H9 (cell line): Measurements from ENCODE around the gene SRD5A2. TPM values are rescaled to one million over a fixed set of nuclear protein-coding genes. Genes with fewer than 3 reads are reported as not detected.

ENCODE experiments used
- DNase-seq: peaks from one replicate; pipeline ENCODE4 v3.0.0-alpha.2; 2017
- H2AFZ ChIP-seq: one replicate; pipeline ENCODE4 v1.6.1; 2013; ENCODE audit warnings: mild to moderate bottlenecking, low read length, control low read depth, moderate library complexity
- H2AK5ac ChIP-seq: 2 replicates; pipeline ENCODE4 v1.6.1; 2013; ENCODE audit warnings: low read length, control low read depth, mixed read lengths; ENCODE audit not compliant: insufficient read length
- H2BK120ac ChIP-seq: one replicate; pipeline ENCODE4 v1.6.1; 2013; ENCODE audit warnings: low read depth, mild to moderate bottlenecking, low read length, control low read depth, inconsistent platforms; ENCODE audit not compliant: poor library complexity, severe bottlenecking
- H2BK12ac ChIP-seq: 2 replicates; pipeline ENCODE4 v1.6.1; 2013; ENCODE audit warnings: low read length, control low read depth, mixed read lengths, low read depth; ENCODE audit not compliant: insufficient read length
- H2BK15ac ChIP-seq: 2 replicates; pipeline ENCODE4 v1.6.1; 2013; ENCODE audit warnings: low read depth, low read length, control low read depth
- H2BK20ac ChIP-seq: one replicate; pipeline ENCODE4 v1.6.1; 2013; ENCODE audit warnings: low read depth, mild to moderate bottlenecking, low read length, control low read depth, inconsistent platforms; ENCODE audit not compliant: poor library complexity, severe bottlenecking
- H2BK5ac ChIP-seq: 2 replicates; pipeline ENCODE4 v1.6.1; 2013; ENCODE audit warnings: low read length, control low read depth, mixed read lengths; ENCODE audit not compliant: insufficient read length
- H3K14ac ChIP-seq: 2 replicates; pipeline ENCODE4 v1.6.1; 2013; ENCODE audit warnings: low read length, control low read depth; ENCODE audit not compliant: insufficient read depth
- H3K18ac ChIP-seq: 2 replicates; pipeline ENCODE4 v1.6.1; 2013; ENCODE audit warnings: low read depth, mild to moderate bottlenecking, mixed read lengths, low read length, control low read depth; ENCODE audit not compliant: insufficient read length
- H3K23ac ChIP-seq: 2 replicates; pipeline ENCODE4 v1.6.1; 2013; ENCODE audit warnings: low read length, control low read depth, mixed read lengths, low read depth; ENCODE audit not compliant: insufficient read length
- H3K23me2 ChIP-seq: 2 replicates; pipeline ENCODE4 v1.6.1; 2013; ENCODE audit warnings: low read depth, mild to moderate bottlenecking, mixed read lengths, low read length, control low read depth; ENCODE audit not compliant: insufficient read length, poor library complexity, severe bottlenecking
- H3K27ac ChIP-seq: 2 replicates; pipeline ENCODE4 v1.5.1; 2013; ENCODE audit warnings: low read length, control low read depth, mixed read lengths, low read depth; ENCODE audit not compliant: insufficient read length
- H3K27me3 ChIP-seq: 2 replicates; pipeline ENCODE4 v1.6.1; 2013; ENCODE audit warnings: low read length, control low read depth, inconsistent platforms; ENCODE audit not compliant: insufficient read depth
- H3K4ac ChIP-seq: 2 replicates; pipeline ENCODE4 v1.6.1; 2013; ENCODE audit warnings: low read depth, mild to moderate bottlenecking, control low read depth, inconsistent platforms, low read length, moderate library complexity
- H3K4me1 ChIP-seq: 2 replicates; pipeline ENCODE4 v1.6.1; 2013; ENCODE audit warnings: low read length, control low read depth, inconsistent platforms; ENCODE audit not compliant: insufficient read depth
- H3K4me2 ChIP-seq: 2 replicates; pipeline ENCODE4 v1.6.1; 2013; ENCODE audit warnings: low read length, control low read depth, mixed read lengths; ENCODE audit not compliant: insufficient read length, insufficient read depth
- H3K56ac ChIP-seq: 2 replicates; pipeline ENCODE4 v1.6.1; 2013; ENCODE audit warnings: low read depth, mild to moderate bottlenecking, mixed read lengths, low read length, control low read depth; ENCODE audit not compliant: insufficient read length
- H3K79me1 ChIP-seq: 2 replicates; pipeline ENCODE4 v1.6.1; 2013; ENCODE audit warnings: low read depth, mild to moderate bottlenecking, moderate library complexity, low read length, control low read depth, inconsistent platforms; ENCODE audit not compliant: insufficient read depth, poor library complexity, severe bottlenecking
- H3K79me2 ChIP-seq: 2 replicates; pipeline ENCODE4 v1.6.1; 2013; ENCODE audit warnings: low read length, control low read depth, inconsistent platforms; ENCODE audit not compliant: insufficient read depth
- H3K9ac ChIP-seq: 2 replicates; pipeline ENCODE4 v1.6.1; 2013; ENCODE audit warnings: low read length, control low read depth, mixed read lengths; ENCODE audit not compliant: insufficient read length; ENCODE audit errors: extremely low read depth
- H3K9me3 ChIP-seq: one replicate; pipeline ENCODE4 v1.6.1; 2013; ENCODE audit warnings: low read depth, low read length, inconsistent platforms; ENCODE audit not compliant: control insufficient read depth
- H3T11ph ChIP-seq: one replicate; pipeline ENCODE4 v1.6.1; 2013; ENCODE audit warnings: mild to moderate bottlenecking, low read length, control low read depth, inconsistent platforms
- H4K20me1 ChIP-seq: one replicate; pipeline ENCODE4 v1.6.1; 2013; ENCODE audit not compliant: control insufficient read depth, insufficient read length, insufficient read depth
- H4K5ac ChIP-seq: 2 replicates; pipeline ENCODE4 v1.6.1; 2013; ENCODE audit warnings: low read depth, mild to moderate bottlenecking, mixed read lengths, low read length, control low read depth; ENCODE audit not compliant: insufficient read length
- H4K8ac ChIP-seq: replicated peaks from 2 replicates; pipeline ENCODE4 v1.6.1; 2013; ENCODE audit warnings: low read length, control low read depth, mixed read lengths, low read depth; ENCODE audit not compliant: insufficient read length
- H4K91ac ChIP-seq: 2 replicates; pipeline ENCODE4 v1.6.1; 2013; ENCODE audit warnings: low read depth, mild to moderate bottlenecking, moderate library complexity, mixed read lengths, low read length, control low read depth; ENCODE audit not compliant: insufficient read length
- H3K27ac Mint-ChIP-seq, 3 experiments: 2 replicates in 2 of 3; 3 replicates in 1 of 3; pipeline ENCODE4 v1.8.0; 2020 to 2021; ENCODE audit warnings: mixed read lengths in 3 of 3, mild to moderate bottlenecking in 1 of 3, moderate library complexity in 1 of 3
- H3K27me3 Mint-ChIP-seq: 2 replicates; pipeline ENCODE4 v1.8.0; 2021; ENCODE audit warnings: low read depth, mild to moderate bottlenecking, moderate library complexity, mixed read lengths
- H3K36me3 Mint-ChIP-seq, 3 experiments: 2 replicates in 2 of 3; 3 replicates in 1 of 3; pipeline ENCODE4 v1.8.0; 2020 to 2021; ENCODE audit warnings: low read depth in 3 of 3, mixed read lengths in 3 of 3; ENCODE audit not compliant: insufficient read depth in 1 of 3
- H3K4me1 Mint-ChIP-seq, 2 experiments: 2 replicates each; pipeline ENCODE4 v1.8.0; 2020; ENCODE audit warnings: mixed read lengths in 2 of 2
- H3K4me3 Mint-ChIP-seq, 2 experiments: 2 replicates in 1 of 2; 3 replicates in 1 of 2; pipeline ENCODE4 v1.8.0; 2020 to 2021; ENCODE audit warnings: mild to moderate bottlenecking in 2 of 2, mixed read lengths in 2 of 2, moderate library complexity in 1 of 2
- H3K9me3 Mint-ChIP-seq, 2 experiments: 2 replicates in 1 of 2; 3 replicates in 1 of 2; pipeline ENCODE4 v1.8.0; 2020; ENCODE audit warnings: mild to moderate bottlenecking in 2 of 2, mixed read lengths in 2 of 2, moderate library complexity in 1 of 2
- CTCF ChIP-seq: fragments of 200-600 bp; sonication (generic); conservative IDR thresholded peaks from 3 replicates; pipeline ENCODE4 v1.8.0; 2021; ENCODE audit warnings: antibody characterized with exemption, mild to moderate bottlenecking
- total RNA-seq: library from RNA; stranded (reverse); gene quantifications from 2 replicates; pipeline ENCODE4 v1.2.1, GENCODE V29; 2021

Gene SRD5A2
- total RNA-seq, 1 experiment from 2014 or later = not detected

- Mint-ChIP-seq H3K4me3 (no peak overlapping the region), H3K36me3 (no peaks in the 10 kb centered on the region), H3K27me3 (no peaks in the 10 kb centered on the region), H3K9me3 (peaks cover 2% of the 10 kb centered on the region in 2 experiments; a peak in 1 of 5 replicates), H3K4me1 (no peaks in the 10 kb centered on the region), H3K27ac (no peak overlapping the region)
- no peak overlapping the region for H3K9ac ChIP-seq
- no peaks in the 10 kb centered on the region for H3K4me1 ChIP-seq
- no peak overlapping the region for H3K14ac ChIP-seq
- no peaks in the 10 kb centered on the region for H3K79me2 ChIP-seq
- H4K5ac ChIP-seq = no peak overlapping the region
- no peaks in the 10 kb centered on the region for H3K9me3 ChIP-seq
- H2BK12ac ChIP-seq = no peak overlapping the region
- H2BK20ac ChIP-seq = no peak overlapping the region
- no peaks in the 10 kb centered on the region; the same call in 1 of the 2 replicates for H3K27me3 ChIP-seq
- H3T11ph ChIP-seq = no peak overlapping the region
- no peak overlapping the region for H3K56ac ChIP-seq
- no peak overlapping the region for H4K91ac ChIP-seq
- H3K23me2 ChIP-seq = no peaks in the 10 kb centered on the region
- H2AK5ac ChIP-seq = no peak overlapping the region
- no peak overlapping the region for H2BK120ac ChIP-seq
- no peak overlapping the region for H3K27ac ChIP-seq
- no peak for TF ChIP-seq CTCF
- no peak overlapping the region for H3K23ac ChIP-seq
- H3K18ac ChIP-seq = no peak overlapping the region
- no peak overlapping the region for H2BK15ac ChIP-seq
- H3K79me1 ChIP-seq = no peaks in the 10 kb centered on the region
- DNase-seq = no peak
- no peak overlapping the region for H3K4me2 ChIP-seq
- no peak overlapping the region for H2BK5ac ChIP-seq
- no peak overlapping the region for H3K4ac ChIP-seq
- no peak overlapping the region for H2AFZ ChIP-seq
- no peak overlapping the region for H4K8ac ChIP-seq
- no peaks in the 10 kb centered on the region for H4K20me1 ChIP-seq
Measured at GRCh38 chr2:31511376-31511775, 69.4 kb downstream of the SRD5A2 start.
